Smooth muscle cell (in vitro differentiated cells): Measurements from ENCODE around the gene RLBP1. TPM values are rescaled to one million over a fixed set of nuclear protein-coding genes. Genes with fewer than 3 reads are reported as not detected.

Experiments
- DNase-seq: peaks from one replicate; lab custom pipeline; 2025; ENCODE audit not compliant: unreplicated experiment; lab: John Stamatoyannopoulos, UW
- H2AFZ ChIP-seq: fragments of 200-600 bp; sonication (generic); 2 replicates; pipeline ENCODE4 v1.6.0; 2016; ENCODE audit warnings: antibody characterized with exemption, low read depth, mild to moderate bottlenecking
- H3F3A ChIP-seq: fragments of 200-600 bp; sonication (generic); 2 replicates; pipeline ENCODE4 v1.6.0; 2017; ENCODE audit warnings: antibody characterized with exemption, low read depth
- H3K27ac ChIP-seq: fragments of 200-600 bp; sonication (generic); 2 replicates; pipeline ENCODE4 v1.5.1; 2016; ENCODE audit warnings: low read depth, mild to moderate bottlenecking
- H3K27me3 ChIP-seq: fragments of 200-600 bp; sonication (generic); 2 replicates; pipeline ENCODE4 v1.6.1; 2016; ENCODE audit warnings: low read depth, mild to moderate bottlenecking
- H3K36me3 ChIP-seq: fragments of 200-600 bp; sonication (generic); 2 replicates; pipeline ENCODE4 v1.5.1; 2016; ENCODE audit warnings: low read depth
- H3K4me1 ChIP-seq: fragments of 200-600 bp; sonication (generic); 2 replicates; pipeline ENCODE4 v1.5.1; 2016; ENCODE audit warnings: low read depth
- H3K4me2 ChIP-seq: fragments of 200-600 bp; sonication (generic); 2 replicates; pipeline ENCODE4 v1.6.0; 2016; ENCODE audit warnings: mild to moderate bottlenecking
- H3K4me3 ChIP-seq: fragments of 200-600 bp; sonication (generic); 2 replicates; pipeline ENCODE4 v1.5.1; 2016; ENCODE audit warnings: mild to moderate bottlenecking
- H3K79me2 ChIP-seq: fragments of 200-600 bp; sonication (generic); 2 replicates; pipeline ENCODE4 v1.6.0; 2016; ENCODE audit warnings: low read depth, mild to moderate bottlenecking
- H3K9ac ChIP-seq: fragments of 200-600 bp; sonication (generic); 2 replicates; pipeline ENCODE4 v1.6.0; 2016; ENCODE audit warnings: low read depth
- H3K9me3 ChIP-seq: fragments of 200-600 bp; sonication (generic); replicated peaks from 2 replicates; pipeline ENCODE4 v1.5.1; 2016; ENCODE audit warnings: low read depth
- H4K20me1 ChIP-seq: fragments of 200-600 bp; sonication (generic); 2 replicates; pipeline ENCODE4 v1.6.0; 2016; ENCODE audit warnings: low read depth
- CTCF ChIP-seq: fragments of 200-600 bp; sonication (generic); IDR thresholded peaks from 2 replicates; pipeline ENCODE4 v1.5.1; 2017; ENCODE audit warnings: borderline replicate concordance, mild to moderate bottlenecking, antibody characterized with exemption; ENCODE audit not compliant: insufficient read depth, poor library complexity, severe bottlenecking
- WGBS: methylation state at CpG from one replicate; pipeline ENCODE4 v1.1.7; 2016; ENCODE audit warnings: low lambda C conversion rate; 5-methylcytosine and 5-hydroxymethylcytosine counted together
- polyA plus RNA-seq: library from polyadenylated mRNA; unstranded; fragments of >200 nt; fragmentation: Nextera tagmentation; extraction: Ambion mirVana; gene quantifications from 2 replicates; pipeline ENCODE4 v1.2.1, GENCODE V29; 2016
- total RNA-seq: library from RNA; depleted of rRNA; stranded (reverse); fragments of >200 nt; gene quantifications from 2 replicates; pipeline ENCODE4 v1.2.3, GENCODE V29; 2014

Gene RLBP1
- total and polyA plus RNA-seq, 2 experiments from 2014 or later = not detected

- Histone ChIP-seq H3K9me3 (no peaks in the 10 kb centered on the region), H3F3A (no peaks in the 10 kb centered on the region), H3K4me1 (peaks cover 29% of the 10 kb centered on the region), H3K27me3 (no peaks in the 10 kb centered on the region), H2AFZ (no peak overlapping the region), H3K27ac (no peak overlapping the region), H3K4me2 (no peak overlapping the region), H3K9ac (no peak overlapping the region), H4K20me1 (no peaks in the 10 kb centered on the region), H3K79me2 (no peaks in the 10 kb centered on the region), H3K36me3 (no peaks in the 10 kb centered on the region), H3K4me3 (no peak overlapping the region)
- 98% methylated on average over 4 of the region's 4 CpGs for WGBS
- no peak for TF ChIP-seq CTCF
- DNase-seq = no peak
These were observed 26.8 kb downstream of the RLBP1 start for GRCh38 chr15:89194608-89195007.

GRCh38 chr15:89192766-89193165, 28.6 kb downstream of the RLBP1 start:
- WGBS = 96% methylated on average over 3 of the region's 3 CpGs
- Histone ChIP-seq H3K36me3 (no peaks in the 10 kb centered on the region), H3K4me1 (peaks cover 10% of the 10 kb centered on the region), H3K27me3 (no peaks in the 10 kb centered on the region), H2AFZ (no peak overlapping the region), H3K4me3 (no peak overlapping the region), H4K20me1 (no peaks in the 10 kb centered on the region), H3F3A (no peaks in the 10 kb centered on the region), H3K4me2 (no peak overlapping the region), H3K9ac (no peak overlapping the region), H3K79me2 (no peaks in the 10 kb centered on the region), H3K9me3 (no peaks in the 10 kb centered on the region), H3K27ac (no peak overlapping the region)
- DNase-seq = no peak
- TF ChIP-seq CTCF = no peak

- Histone ChIP-seq H2AFZ (no peak overlapping the region), H3K4me2 (no peak overlapping the region), H3K27ac (no peak overlapping the region), H3K4me1 (peaks cover 4% of the 10 kb centered on the region), H3K4me3 (no peak overlapping the region), H4K20me1 (no peaks in the 10 kb centered on the region), H3K9ac (no peak overlapping the region), H3K79me2 (no peaks in the 10 kb centered on the region), H3K9me3 (no peaks in the 10 kb centered on the region), H3F3A (no peaks in the 10 kb centered on the region), H3K36me3 (no peaks in the 10 kb centered on the region), H3K27me3 (no peaks in the 10 kb centered on the region)
- no peak for TF ChIP-seq CTCF
- WGBS = 57% methylated on average over 2 of the region's 2 CpGs
- no peak for DNase-seq
These were observed 29.2 kb downstream of the RLBP1 start for GRCh38 chr15:89192136-89192535.

GRCh38 chr15:89187986-89188514, 33.3 kb downstream of the RLBP1 start:
- Histone ChIP-seq H3K79me2 (no peaks in the 10 kb centered on the region), H3F3A (no peaks in the 10 kb centered on the region), H4K20me1 (no peaks in the 10 kb centered on the region), H3K4me3 (no peak overlapping the region), H3K9ac (no peak overlapping the region), H3K27ac (no peak overlapping the region), H3K9me3 (no peaks in the 10 kb centered on the region), H2AFZ (no peak overlapping the region), H3K4me1 (no peaks in the 10 kb centered on the region), H3K36me3 (no peaks in the 10 kb centered on the region), H3K4me2 (no peak overlapping the region), H3K27me3 (no peaks in the 10 kb centered on the region)
- TF ChIP-seq CTCF = no peak
- DNase-seq = no peak
- WGBS = 96% methylated on average over 8 of the region's 8 CpGs
